HG03064 (cell line): ENCODE measurements around the gene KIRREL1.

Source experiments
- ATAC-seq: cut with Tn5 transposase; IDR thresholded peaks from one replicate; pipeline ENCODE4 v1.9.1; 2021; ENCODE audit warnings: low read depth; ENCODE audit not compliant: unreplicated experiment

The KIRREL1 gene

GRCh38 chr1:157993147-157993917, at the start of gene KIRREL1:
Gene KIRREL1 (plus strand): TSS chr1:157993645. CDS start chr1:157993677, 32 bp downstream.
- no peak for ATAC-seq

GRCh38 chr1:157944663-157945280, 48.7 kb upstream of the KIRREL1 start:
- no peak for ATAC-seq

DNA sequence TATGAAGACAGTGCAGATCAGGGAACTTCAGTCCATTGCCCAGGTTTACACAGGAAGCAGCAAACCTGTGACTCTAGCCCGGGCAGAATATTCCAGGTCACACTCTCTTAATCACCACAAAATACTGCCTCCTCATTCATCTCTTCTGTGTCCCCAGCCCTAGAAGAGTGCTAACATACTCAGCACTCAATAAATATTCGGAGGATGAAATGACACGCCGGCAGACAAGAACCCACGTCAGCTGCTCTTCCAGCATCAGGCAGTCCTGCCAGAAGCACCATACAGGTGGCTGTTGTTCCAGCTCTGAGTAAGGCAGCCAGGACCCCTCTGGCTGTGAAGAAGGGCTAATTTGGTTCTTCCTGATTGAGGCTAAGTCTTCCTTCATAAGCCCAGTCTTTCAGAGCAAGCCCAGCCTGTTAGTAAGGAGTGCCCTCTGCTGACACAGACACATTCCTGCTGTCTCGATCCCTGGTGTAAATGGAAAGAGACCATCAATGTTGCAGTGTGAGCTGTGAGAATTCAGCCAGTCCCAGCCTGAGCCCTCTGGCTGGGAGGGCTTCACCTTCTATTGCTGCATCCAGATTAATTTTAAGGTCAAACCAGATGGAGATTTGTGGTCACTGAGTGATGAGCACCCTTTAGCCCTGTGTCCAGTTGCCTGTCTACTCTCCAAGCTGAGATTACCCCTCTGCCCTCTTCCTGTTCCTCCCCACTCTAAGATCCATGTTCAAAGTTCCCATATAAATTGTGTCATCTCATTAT, 45.0 kb upstream of the KIRREL1 start:
- ATAC-seq = no peak

GRCh38 chr1:157949074-157949354, 44.4 kb upstream of the KIRREL1 start:
- ATAC-seq = no peak

GRCh38 chr1:157951230-157951629, 42.2 kb upstream of the KIRREL1 start:
- no peak for ATAC-seq

GRCh38 chr1:157952601-157953000, 40.8 kb upstream of the KIRREL1 start:
- no peak for ATAC-seq

- ATAC-seq = no peak
These were observed 38.2 kb upstream of the KIRREL1 start for GRCh38 chr1:157955221-157955620.

DNA sequence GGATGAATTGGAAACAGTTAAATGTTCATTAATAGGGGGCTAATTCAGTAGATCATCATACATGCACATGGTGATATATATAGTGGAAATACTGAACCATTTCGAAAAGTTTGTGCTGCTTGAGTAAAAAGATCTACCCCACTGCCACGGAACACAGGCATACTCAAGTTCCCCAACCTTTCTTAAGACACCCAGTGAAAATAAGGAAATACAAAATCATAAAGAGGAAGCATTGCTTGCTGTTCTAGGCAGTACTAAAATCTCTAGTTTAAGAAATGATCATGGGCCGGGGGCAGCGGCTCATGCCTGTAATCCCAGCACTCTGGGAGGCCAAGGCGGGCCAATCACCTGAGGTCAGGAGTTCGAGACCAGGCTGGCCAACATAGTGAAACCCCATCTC, 37.6 kb upstream of the KIRREL1 start:
- no peak for ATAC-seq

DNA sequence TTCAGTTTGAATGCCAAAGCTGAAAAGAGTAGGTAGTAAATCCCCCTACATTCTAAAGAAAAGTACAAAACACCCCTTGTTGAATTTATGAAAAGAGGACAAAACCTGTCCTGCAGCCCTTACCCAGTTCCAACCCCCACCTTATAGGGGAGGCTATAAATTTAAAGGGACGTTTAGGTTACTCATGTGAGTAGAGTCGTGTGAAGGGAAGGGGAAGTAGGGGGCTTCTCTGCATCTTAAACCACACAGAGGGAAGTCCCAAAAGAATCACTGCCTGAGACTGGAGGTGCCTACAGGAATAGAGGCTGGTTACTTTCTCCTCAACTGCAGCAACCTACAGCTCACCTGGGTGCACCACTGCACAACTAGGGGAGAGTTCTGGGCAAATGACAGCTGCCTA, 36.7 kb upstream of the KIRREL1 start:
- no peak for ATAC-seq

DNA sequence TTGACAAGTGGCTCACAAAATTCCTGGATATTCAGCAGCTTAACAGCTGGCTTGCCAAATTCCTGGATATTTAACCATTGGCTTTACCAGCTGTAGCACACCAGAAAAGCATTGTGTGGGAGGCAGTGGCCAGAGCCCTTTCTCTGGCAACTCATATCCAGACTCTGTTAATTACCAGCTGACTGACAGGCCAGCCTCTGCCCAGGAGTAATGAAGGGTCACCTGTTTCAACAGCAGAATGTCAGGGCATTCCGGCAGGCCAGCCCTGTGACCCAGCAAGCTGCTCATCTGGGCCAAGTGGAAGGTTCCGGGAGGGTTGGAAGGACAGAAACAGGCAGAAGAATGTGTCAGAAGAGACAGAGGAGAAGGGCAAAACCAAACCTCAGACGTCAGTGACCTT, 35.2 kb upstream of the KIRREL1 start:
- no peak for ATAC-seq

DNA sequence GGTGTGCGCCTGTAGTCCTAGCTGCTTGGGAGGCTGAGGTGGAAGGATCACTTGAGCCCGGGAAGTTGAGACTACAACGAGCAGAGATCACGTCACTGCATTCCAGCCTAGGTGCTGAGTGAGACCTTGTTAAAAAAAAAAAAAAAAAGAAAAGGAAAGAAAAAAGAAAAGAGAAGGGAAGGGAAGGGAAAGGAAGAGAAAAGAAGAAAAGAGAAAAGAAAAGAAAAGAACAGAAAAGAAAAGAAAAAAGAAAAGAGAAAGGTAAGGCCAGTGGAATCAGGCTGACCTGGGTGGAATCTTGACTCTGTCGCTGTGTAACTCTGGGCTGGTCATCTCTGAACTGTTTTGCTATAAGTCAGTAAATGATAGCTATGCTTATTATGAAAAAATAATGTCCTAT, 33.7 kb upstream of the KIRREL1 start:
- no peak for ATAC-seq

GRCh38 chr1:157960773-157961172, 32.7 kb upstream of the KIRREL1 start:
- no peak for ATAC-seq

- no peak for ATAC-seq
These were observed 31.4 kb upstream of the KIRREL1 start for GRCh38 chr1:157961805-157962762.

DNA sequence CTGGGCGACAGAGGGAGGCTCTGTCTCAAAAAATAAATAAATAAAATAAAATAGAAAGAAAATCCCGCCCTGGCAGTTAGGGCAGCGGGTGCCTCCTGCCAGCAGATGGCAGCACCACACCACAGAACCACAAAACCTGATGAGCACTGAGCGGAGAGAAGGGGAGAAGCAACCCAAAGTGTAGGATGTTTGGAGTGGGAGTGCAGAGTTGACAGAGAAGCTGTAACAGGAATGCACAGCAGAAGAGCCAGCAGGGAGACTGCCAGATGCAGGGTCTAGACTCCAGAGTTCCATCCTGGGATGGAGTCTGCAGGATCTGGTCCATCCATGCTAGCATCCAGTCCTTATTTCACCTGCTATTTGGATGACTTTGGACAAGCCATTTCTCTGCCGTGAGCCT, 29.7 kb upstream of the KIRREL1 start:
- ATAC-seq = no peak

DNA sequence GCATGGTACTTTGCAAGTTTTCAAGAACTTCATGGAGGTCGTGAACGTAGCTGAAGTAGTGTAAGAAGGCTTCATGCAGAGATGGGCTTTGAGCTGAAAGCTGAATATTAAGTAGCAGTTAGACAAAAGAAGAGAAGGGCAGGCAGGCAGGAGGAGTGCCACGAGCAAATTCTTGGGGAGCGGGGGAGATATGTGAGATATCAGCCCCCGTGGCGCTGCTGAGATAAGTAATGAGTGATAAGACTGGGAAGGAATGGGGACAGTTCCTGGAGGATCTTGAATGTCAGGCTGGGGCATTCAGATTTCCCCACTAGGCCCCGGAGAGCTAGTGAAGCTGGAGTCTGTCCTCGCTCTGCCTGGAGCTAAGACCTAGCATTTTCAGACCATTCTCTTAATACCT, 27.9 kb upstream of the KIRREL1 start:
- no peak for ATAC-seq

DNA sequence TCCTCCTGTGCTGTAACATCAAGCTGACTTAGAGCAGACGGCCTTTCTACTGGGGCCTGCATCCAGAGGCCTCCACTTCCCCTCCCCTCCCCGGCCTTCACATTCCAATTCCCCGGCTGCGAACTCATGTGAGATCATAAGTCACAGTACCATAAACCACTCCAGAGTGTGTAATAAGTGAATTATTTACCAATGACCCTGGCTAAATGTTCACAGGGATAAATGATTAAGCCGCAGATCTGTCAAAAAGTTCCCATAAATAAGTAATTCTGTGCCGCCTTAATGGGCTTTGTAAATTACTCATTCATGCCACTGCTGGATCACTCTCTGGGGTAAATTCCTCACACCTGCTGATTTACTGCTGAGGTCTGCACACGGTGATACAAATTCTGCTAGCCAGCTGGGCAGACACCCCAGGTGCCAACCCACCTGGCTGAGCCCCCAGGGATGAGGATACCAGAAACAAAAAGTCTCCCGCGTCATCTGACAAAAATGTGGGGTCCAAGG, 27.4 kb upstream of the KIRREL1 start:
- no peak for ATAC-seq

GRCh38 chr1:157967205-157967604, 26.2 kb upstream of the KIRREL1 start:
- ATAC-seq = no peak

- ATAC-seq = no peak
These were observed 24.9 kb upstream of the KIRREL1 start for GRCh38 chr1:157968508-157968907.

DNA sequence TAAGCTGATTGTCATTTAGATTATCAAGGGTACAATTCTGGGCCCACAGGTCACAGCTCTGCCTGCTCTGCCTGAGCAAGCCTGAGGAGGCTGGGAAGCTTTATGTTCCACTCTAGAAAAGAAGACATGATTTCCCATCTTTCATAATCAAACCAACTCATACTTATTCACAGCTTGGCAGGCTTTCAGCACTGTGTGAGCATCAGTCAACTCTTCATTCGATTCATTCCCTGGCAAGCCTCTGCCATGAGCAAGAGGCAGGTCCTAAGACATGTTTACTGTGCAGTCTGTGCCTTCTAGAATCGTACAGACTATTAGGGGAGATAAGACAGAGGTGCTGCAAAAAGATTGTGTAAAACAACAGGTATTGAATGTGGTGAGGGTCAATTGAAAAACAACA, 24.5 kb upstream of the KIRREL1 start:
- ATAC-seq = no peak

DNA sequence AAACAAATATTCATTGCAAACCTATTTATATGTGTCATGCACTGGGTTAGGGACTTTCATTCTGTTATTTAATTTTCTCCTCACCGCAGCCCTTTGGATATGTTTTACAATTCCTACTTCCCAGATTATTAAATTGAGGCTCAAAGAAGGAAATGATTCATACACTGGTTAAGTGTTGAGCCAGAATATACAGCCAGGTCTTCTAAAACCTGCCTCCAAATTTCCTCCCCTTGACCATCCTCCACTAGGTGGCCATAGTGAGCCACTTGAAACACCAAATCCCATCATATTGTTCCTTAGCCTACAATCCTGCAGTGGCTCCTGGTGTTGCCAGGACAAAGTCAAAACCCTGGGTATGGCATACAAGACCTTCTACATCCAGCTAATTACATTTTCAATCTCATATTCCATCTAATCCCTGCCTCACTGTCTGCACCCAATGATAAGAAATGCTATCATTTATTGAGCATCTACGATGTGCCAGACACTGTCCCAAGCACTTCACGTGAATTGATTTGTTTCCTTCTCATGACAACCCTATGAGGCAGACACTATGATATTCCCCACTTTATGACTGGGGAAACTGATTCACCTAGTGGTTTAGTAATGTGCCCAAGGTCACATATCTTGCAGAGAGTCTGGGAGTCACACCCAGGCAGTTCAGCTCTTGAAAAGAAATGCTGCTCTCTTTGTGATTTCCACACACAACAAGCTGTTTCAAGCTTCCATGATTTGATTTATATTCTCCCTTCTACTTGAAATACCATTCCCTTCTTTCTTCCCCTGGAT, 23.6 kb upstream of the KIRREL1 start:
- ATAC-seq = no peak
